HS-5 (cell line): Measurements from ENCODE around the gene GTF3C6.
"Not testable (repeated sequence)": the region's sequence is repeated elsewhere in the genome, so short reads cannot be mapped to it uniquely, and the experiment has no call there.

Experiments
- DNase-seq: peaks from one replicate; pipeline ENCODE4 v3.0.0-alpha.2; 2012; ENCODE audit warnings: low read depth

The GTF3C6 gene

GRCh38 chr6:110979565-110980101 is 21.1 kb downstream of the GTF3C6 start:
- DNase-seq, result no peak

DNA sequence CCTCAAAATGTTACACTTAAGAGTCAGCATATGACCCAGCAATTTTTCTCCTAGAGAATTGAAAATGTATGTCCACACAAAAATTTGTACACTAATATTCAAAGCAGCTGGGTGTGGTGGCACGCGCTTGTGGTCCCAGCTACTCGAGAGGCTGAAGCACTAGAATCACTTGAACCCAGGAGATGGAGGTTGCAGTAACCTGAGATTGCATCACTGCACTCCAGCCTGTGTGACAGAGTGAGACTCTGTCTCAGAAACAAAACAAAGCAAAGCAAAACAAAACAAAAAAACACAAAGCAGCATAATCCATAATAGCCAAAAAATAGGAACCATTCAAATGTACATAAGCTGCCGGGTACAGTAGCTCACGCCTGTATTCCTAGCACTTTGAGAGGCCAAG is 21.7 kb downstream of the GTF3C6 start:
- DNase-seq, result no peak

DNA sequence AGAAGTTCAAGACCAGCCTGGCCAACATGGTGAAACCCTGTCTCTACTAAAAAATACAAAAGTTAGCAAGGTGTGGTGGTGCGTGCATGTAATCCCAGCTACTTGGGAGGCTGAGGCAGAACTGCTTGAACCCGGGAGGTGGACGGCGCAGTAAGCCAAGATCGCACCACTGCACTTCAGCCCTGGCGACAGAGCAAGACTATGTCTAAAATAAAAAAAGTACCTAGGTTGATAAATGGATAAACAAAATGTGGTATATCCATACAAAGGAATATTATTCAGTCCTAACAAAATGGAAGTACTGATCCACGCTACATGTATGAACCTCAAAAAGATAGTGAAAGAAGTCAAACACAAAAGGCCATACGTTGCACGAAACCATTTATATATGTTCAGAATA is 22.1 kb downstream of the GTF3C6 start:
- DNase-seq, result no peak

- no peak for DNase-seq
Measured at GRCh38 chr6:110981202-110981600, 22.7 kb downstream of the GTF3C6 start.

DNA sequence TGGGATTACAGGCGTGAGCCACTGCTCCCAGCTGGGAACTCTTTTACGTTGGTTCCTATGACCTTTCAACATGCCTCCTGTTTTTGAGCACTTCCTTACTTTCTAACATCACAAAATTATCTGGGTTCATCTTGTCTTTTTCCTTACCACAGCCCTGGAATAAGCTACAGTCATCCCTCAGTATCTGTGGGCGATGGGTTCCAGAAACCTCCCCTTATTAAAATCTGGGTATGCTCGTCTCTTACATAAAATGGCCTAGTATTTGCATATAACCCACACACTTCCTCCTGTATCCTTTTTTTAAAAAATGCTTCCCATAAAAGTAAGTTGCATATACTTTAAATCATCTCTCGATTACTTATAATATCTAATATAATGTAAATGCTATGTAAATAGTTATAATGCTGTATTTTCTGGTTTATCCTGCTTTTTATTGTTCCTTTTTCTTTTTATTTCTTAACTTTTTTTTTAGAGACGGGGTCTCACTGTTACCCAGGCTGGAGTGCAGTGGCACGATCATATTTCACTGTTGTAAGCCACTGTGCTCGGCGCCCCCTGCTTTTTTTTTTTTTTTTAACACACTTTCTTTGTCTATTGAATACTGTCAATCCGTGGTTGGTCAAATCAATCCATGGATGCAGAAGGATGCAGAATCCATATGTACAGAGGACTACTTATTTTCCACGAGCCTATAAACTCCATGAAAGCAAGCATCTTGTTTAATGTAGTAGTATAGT is 32.5 kb downstream of the GTF3C6 start:
- no peak for DNase-seq

DNA sequence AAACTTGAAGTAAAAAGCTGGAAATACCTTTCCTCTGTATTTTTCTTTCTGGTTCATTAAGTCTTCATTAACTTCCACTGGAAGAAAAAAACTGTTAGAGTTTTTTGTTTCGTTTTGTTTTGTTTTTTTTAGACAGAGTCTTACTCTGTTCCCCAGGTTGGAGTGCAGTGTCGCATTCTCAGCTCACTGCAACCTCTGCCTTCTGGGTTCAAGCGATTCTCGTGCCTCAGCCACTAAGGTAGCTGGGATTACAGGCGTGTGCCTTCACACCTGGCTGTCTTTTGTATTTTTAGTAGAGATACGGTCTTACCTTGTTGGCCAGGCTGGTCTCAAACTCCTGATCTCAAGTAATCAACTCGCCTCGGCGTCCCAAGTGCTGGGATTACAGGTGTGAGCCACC is 38.2 kb downstream of the GTF3C6 start:
- no peak for DNase-seq

DNA sequence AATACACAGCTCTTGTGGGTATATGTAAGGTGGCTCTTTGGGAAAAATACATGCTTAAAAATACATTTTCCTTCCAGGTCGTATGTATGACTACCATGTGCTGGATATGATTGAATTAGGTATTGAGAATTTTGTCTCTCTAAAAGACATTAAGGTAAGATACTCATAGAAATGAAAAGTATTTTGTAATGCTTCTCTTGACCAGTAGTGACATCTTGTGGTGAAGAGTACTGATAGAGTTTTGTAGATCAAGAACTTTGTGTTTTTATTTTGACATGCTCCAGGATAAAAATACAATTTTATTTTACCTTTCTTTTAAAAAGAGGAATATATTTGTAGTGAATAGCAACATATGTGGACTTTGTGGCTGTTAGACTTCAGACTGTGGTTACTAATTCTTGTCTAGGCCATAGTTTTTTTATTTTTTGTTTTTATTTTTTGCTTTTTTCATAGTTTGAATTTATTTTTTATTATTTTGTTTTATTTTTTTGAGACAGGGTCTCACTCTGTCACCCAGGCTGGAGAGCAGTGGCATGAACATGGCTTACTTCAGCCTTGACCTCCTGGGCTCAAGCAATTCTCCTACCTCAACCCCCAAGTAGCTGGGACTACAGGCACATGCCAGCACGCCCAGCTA is 41.2 kb downstream of the GTF3C6 start:
- DNase-seq, result no peak

- DNase-seq, result no peak
Measured at GRCh38 chr6:111002350-111002749, 43.8 kb downstream of the GTF3C6 start.

GRCh38 chr6:111011360-111012142 is 53.0 kb downstream of the GTF3C6 start:
- DNase-seq, result peak; percentile 8

GRCh38 chr6:111012143-111012452 is 53.6 kb downstream of the GTF3C6 start:
- no peak for DNase-seq

DNA sequence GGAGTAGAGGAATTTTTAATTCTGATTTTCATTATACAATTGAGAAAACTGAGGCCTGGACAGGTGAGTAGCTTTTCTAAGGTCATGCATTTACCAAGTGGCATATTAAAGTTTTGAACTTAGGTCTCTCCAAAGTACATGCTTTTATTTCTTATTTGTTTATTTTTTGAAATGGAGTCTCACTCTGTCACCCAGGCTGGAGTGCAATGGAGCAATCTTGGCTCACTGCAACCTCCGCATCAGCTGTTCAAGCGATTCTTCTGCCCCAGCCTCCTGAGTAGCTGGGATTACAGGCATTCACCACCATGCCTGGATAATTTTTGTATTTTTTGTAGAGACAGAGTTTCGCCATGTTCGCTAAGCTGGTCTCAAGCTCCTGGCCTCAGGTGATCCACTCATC is 54.0 kb downstream of the GTF3C6 start:
- DNase-seq, result not testable (repeated sequence)

DNA sequence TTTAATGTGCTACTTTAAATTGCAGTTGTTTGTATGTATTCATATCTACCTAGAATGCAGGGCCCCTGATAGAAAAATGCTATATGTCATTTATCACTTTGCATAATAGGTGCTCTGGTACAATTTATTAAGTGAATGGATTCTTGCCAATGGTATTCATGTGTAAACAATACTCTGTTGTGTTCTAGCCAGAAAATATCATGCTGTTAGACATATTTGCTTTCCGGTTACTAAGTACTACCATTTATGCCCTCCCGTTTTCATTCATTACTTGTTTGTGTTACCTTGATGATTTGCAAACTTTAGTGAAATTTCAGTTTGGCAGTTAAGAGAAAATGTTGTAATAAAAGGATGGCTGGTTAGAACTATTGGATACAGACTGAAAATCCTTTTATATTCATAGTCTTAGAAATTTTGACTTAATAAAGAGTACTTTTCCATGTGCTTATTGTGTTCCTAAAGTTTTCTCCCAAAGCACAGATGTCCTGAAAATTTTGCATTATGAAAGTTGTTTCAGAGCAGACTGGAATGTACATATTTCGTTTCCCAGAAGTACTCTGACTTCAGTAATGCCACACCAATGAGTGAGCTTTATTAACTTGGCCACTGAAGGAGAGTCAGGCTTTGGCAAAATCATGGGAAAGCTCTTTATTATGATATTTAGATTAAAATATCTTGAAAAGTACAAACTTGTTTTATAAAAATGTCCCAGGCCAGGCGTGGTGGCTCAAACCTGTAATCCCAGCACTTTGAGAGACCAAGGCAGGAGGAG is 54.8 kb downstream of the GTF3C6 start:
- DNase-seq, result no peak

DNA sequence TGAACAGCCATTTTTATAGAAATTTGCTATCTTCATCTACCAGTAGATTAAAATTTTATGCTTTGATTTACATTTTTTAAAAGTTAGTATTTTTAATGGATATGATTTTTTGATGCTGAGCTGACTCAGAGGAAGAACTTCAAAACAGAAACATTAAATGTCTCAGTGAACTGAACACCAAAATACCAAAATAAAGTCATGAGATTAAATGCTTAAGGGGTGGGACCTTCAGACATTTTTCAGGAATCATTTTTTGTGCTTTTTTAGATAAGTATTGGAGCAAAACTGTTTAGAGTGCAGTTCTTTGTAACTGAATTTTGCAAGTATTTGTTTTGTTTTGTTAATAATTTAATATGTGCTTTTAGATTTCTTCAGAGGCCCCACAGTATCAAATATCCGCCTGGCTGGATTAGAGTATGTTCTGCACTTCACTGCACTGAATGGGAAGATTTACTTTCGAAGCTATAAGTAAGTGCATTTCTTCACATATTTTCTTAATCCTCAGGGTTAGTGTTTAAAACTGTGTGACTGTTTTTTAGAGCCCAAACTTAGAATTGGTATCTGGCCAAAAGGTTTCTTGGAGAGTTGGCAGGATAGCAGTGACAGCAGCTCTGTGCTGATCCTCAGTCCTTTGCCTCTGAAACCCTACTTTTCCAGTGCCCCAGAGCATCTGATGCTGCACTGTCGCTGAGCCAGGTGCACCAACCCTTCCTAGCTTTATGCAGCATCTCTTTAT is 57.1 kb downstream of the GTF3C6 start:
- DNase-seq, result no peak

DNA sequence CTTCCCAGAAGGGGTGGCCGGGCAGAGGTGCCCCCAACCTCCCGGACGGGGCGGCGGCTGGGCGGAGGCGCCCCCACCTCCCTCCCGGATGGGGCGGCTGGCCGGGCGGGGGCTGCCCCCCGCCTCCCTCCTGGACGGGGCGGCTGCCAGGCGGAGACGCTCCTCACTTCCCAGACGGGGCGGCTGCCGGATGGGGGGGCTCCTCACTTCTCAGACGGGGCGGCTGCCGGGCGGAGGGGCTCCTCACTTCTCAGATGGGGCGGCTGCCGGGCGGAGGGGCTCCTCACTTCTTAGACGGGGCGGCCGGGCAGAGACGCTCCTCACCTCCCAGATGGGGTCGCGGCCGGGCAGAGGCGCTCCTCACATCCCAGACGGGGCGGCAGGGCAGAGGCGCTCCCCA is 58.7 kb downstream of the GTF3C6 start:
- DNase-seq, result not testable (repeated sequence)
